Subcutaneous adipose tissue (tissue), 4 donors: ENCODE measurements around the gene ZNF670. TPM values are rescaled to one million over a fixed set of nuclear protein-coding genes. Genes with fewer than 3 reads are reported as not detected.

Experiments used
- CTCF ChIP-seq: fragments of 450-650 bp; IDR thresholded peaks from one replicate; pipeline ENCODE4 v1.5.1; 2016; ENCODE audit warnings: low read depth, mild to moderate bottlenecking, control low read depth, antibody characterized with exemption, moderate library complexity
- total RNA-seq, 4 donors: library from RNA; depleted of rRNA; stranded (reverse); fragments of >200 nt; gene quantifications; one replicate each; pipeline ENCODE4 v1.1.0, GENCODE V29; 2016

Gene ZNF670
- total RNA-seq, 4 donors from 2014 or later = 3.1 to 5.2 (median 3.4) TPM

DNA sequence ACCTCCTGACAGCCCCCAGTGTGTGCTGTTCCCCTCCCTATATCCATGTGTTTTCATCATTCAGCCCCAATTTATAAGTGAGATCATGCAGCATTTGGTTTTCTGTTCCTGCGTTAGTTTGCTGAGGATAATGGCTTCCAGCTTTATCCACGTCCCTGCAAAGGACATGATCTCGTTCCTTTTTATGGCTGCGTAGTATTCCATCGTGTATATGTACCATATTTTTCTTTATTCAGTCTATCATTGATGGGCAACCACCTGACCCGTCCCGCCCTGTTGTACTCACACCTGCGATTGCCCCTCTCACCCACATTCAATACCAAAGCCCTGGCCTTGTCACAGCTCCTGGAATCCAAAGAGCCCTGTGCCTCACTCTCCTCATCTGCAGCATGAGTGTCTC, 6.2 kb upstream of the ZNF670 start:
- TF ChIP-seq CTCF = no peak

DNA sequence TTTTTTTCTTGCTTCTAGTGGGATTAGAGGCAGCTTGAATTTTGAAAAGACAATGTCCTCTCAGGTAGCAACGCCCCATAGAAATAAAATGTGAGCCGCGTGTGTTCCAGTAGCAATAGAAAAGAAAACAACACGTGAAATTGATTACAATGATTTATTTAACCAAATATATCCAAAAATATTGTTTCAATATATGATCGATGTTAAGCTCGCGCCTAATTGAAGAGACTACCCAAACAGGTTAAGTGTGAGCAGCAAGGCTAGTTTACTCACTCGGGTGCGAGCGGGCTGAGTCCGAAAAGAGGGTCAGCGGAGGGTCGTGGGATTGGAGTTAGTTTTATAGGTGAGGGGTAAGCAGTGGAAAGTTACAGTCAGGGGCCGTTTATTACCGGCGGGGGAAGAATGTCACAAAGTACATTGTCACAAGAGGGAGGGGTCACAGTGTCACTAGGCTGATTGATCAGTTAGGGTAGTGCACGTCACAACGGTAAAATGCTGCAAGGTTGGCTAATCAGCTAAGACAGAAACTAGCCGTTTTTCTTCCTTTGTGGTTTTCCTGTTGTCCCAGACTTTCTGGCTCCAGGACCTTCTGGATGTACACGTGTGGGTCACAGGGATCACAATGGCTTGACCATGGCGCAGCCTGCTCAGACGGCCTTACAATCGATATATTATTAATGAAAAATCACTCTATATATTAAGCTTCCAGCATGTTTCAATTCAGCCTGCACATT, 697 bp upstream of the ZNF670 start:
- no peak for TF ChIP-seq CTCF

DNA sequence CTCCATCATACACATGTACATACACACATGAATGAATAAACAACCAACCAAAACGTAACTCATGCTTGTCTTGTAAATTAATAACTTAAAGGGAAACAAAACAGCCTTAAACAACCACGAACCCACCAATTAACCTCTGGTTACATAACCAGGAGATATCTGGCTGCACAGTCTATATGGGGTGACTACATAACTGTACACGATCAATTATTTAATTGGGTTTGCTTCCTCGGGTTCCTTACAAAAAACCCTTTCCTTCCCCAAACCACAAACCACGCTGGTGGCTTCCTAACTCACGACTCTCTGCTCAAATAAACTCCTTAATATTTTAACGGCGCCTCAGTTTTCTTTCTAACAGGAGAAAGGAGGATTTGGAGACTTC, 744 bp downstream of the ZNF670 start:
- TF ChIP-seq CTCF = no peak

GRCh38 chr1:247077213-247077612, 1.4 kb downstream of the ZNF670 start:
- no peak for TF ChIP-seq CTCF

- TF ChIP-seq CTCF = no peak
Observed at GRCh38 chr1:247070645-247071044, 8.0 kb downstream of the ZNF670 start.

- no peak for TF ChIP-seq CTCF
Observed at GRCh38 chr1:247064304-247064703, 14.3 kb downstream of the ZNF670 start.

DNA sequence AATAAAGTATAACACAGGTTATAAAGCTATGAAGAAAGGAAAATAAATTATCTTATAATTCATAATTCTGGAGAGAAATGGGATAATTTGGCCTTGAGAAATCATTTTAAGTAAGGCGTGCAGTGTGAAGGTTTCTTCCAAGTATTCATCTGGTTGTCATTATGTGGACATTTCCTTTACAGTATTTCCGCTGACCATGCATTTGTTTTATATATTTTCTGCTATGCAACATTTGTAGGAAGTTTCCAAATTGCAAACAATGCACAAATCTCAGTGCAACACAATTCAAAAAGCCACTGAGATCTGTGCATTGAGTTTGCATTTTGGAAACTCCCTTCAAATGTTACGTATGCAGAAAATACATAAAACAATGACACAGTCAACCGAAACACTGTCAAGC, 17.8 kb downstream of the ZNF670 start:
- TF ChIP-seq CTCF = no peak
